SK-N-SH treated with all-trans-retinoic acid at 6 μM for 48 hours (cell line): ENCODE measurements around the gene CHST2.

Experiments used
- ATAC-seq: fragments of 200-7000 bp; cut with Tn5 transposase; 3 replicates; pipeline ENCODE4 v1.9.1; 2020; ENCODE audit warnings: mild to moderate bottlenecking, moderate library complexity
- ARNTL ChIP-seq: fragments of 450-650 bp; formaldehyde crosslinking; IDR thresholded peaks from 2 replicates; pipeline ENCODE4 v1.5.0; 2020; ENCODE audit warnings: low read depth, mild to moderate bottlenecking, moderate library complexity, borderline replicate concordance
- BACH2 ChIP-seq: fragments of 250-450 bp; sonication (Bioruptor Pico); IDR thresholded peaks from 2 replicates; pipeline ENCODE4 v1.9.0; 2021; ENCODE audit warnings: mild to moderate bottlenecking, borderline replicate concordance
- CREB5 ChIP-seq: fragments of 250-450 bp; sonication (Bioruptor Pico); IDR thresholded peaks from 2 replicates; pipeline ENCODE4 v1.5.1; 2020; ENCODE audit warnings: low read depth, mild to moderate bottlenecking, moderate library complexity
- CSDC2 ChIP-seq: fragments of 250-450 bp; sonication (Bioruptor Pico); IDR thresholded peaks from 2 replicates; pipeline ENCODE4 v1.5.0; 2020; ENCODE audit warnings: mild to moderate bottlenecking, moderate library complexity
- CSRNP3 ChIP-seq: fragments of 250-450 bp; sonication (Bioruptor Pico); IDR thresholded peaks from 2 replicates; pipeline ENCODE4 v1.5.1; 2021; ENCODE audit warnings: mild to moderate bottlenecking, moderate library complexity
- ESRRG ChIP-seq: fragments of 250-450 bp; sonication (Bioruptor Pico); IDR thresholded peaks from 2 replicates; pipeline ENCODE4 v1.6.1; 2021; ENCODE audit warnings: mild to moderate bottlenecking
- GLIS3 ChIP-seq: fragments of 250-450 bp; sonication (Bioruptor Pico); IDR thresholded peaks from 2 replicates; pipeline ENCODE4 v1.5.0; 2020; ENCODE audit warnings: mild to moderate bottlenecking, moderate library complexity
- OSR1 ChIP-seq: fragments of 250-450 bp; sonication (Bioruptor Pico); IDR thresholded peaks from 2 replicates; pipeline ENCODE4 v1.8.0; 2022; ENCODE audit warnings: moderate library complexity, mild to moderate bottlenecking, inconsistent platforms
- PATZ1 ChIP-seq: fragments of 250-450 bp; sonication (Bioruptor Pico); IDR thresholded peaks from 2 replicates; pipeline ENCODE4 v1.8.0; 2020; ENCODE audit warnings: mild to moderate bottlenecking, moderate library complexity, borderline replicate concordance
- POU6F1 ChIP-seq: fragments of 250-450 bp; sonication (Bioruptor Pico); IDR thresholded peaks from 2 replicates; pipeline ENCODE4 v1.8.0; 2021; ENCODE audit warnings: low read depth, mild to moderate bottlenecking, moderate library complexity, borderline replicate concordance
- PPARA ChIP-seq: fragments of 250-450 bp; sonication (Bioruptor Pico); IDR thresholded peaks from 2 replicates; pipeline ENCODE4 v1.5.0; 2020; ENCODE audit warnings: mild to moderate bottlenecking, borderline replicate concordance
- SNAI2 ChIP-seq: fragments of 250-450 bp; sonication (Bioruptor Pico); IDR thresholded peaks from 2 replicates; pipeline ENCODE4 v1.5.0; 2020; ENCODE audit warnings: mild to moderate bottlenecking, moderate library complexity
- TCF4 ChIP-seq: fragments of 250-450 bp; sonication (Bioruptor Pico); IDR thresholded peaks from 2 replicates; pipeline ENCODE4 v1.8.0; 2021; ENCODE audit warnings: mild to moderate bottlenecking, moderate library complexity, borderline replicate concordance
- TSHZ2 ChIP-seq: fragments of 250-450 bp; sonication (Bioruptor Pico); IDR thresholded peaks from 2 replicates; pipeline ENCODE4 v1.5.0; 2020; ENCODE audit warnings: mild to moderate bottlenecking, moderate library complexity
- ZFP3 ChIP-seq: fragments of 250-450 bp; sonication (Bioruptor Pico); IDR thresholded peaks from 2 replicates; pipeline ENCODE4 v1.5.0; 2020; ENCODE audit warnings: mild to moderate bottlenecking, moderate library complexity
- ZFP30 ChIP-seq: fragments of 450-650 bp; formaldehyde crosslinking; IDR thresholded peaks from 2 replicates; pipeline ENCODE4 v1.5.0; 2022; ENCODE audit warnings: mild to moderate bottlenecking, moderate library complexity
- ZNF565 ChIP-seq: fragments of 450-650 bp; formaldehyde crosslinking; conservative IDR thresholded peaks from 2 replicates; pipeline ENCODE4 v1.5.0; 2020; ENCODE audit warnings: low read depth, mild to moderate bottlenecking, moderate library complexity
- ZNF70 ChIP-seq: fragments of 450-650 bp; formaldehyde crosslinking; IDR thresholded peaks from 2 replicates; pipeline ENCODE4 v1.5.0; 2020; ENCODE audit warnings: mild to moderate bottlenecking, moderate library complexity
- ZNF8 ChIP-seq: fragments of 450-650 bp; formaldehyde crosslinking; IDR thresholded peaks from 2 replicates; pipeline ENCODE4 v1.5.0; 2020; ENCODE audit warnings: mild to moderate bottlenecking, moderate library complexity

CHST2 gene

GRCh38 chr3:143095813-143096212, 23.8 kb upstream of the CHST2 start:
- TF ChIP-seq ESRRG (CRISPR knock-in tag) = no peak
- TF ChIP-seq BACH2 (CRISPR knock-in tag) = no peak
- no peak for TF ChIP-seq ZFP3 (CRISPR knock-in tag)
- no peak for TF ChIP-seq OSR1 (CRISPR knock-in tag)
- TF ChIP-seq PATZ1 (CRISPR knock-in tag) = no peak
- no peak for TF ChIP-seq CREB5
- TF ChIP-seq ZNF8 (CRISPR knock-in tag) = no peak
- TF ChIP-seq SNAI2 = no peak
- ATAC-seq = no peak

- ATAC-seq = no peak
- no peak for TF ChIP-seq POU6F1 (CRISPR knock-in tag)
- no peak for TF ChIP-seq ESRRG (CRISPR knock-in tag)
- TF ChIP-seq ZFP30 = no peak
- TF ChIP-seq PATZ1 (CRISPR knock-in tag) = no peak
These were observed 21.4 kb upstream of the CHST2 start for GRCh38 chr3:143098032-143098764.

GRCh38 chr3:143099210-143099609, 20.4 kb upstream of the CHST2 start:
- no peak for TF ChIP-seq ZNF565
- TF ChIP-seq TSHZ2 (CRISPR knock-in tag) = no peak
- TF ChIP-seq ZNF70 (CRISPR knock-in tag) = no peak
- no peak for TF ChIP-seq BACH2 (CRISPR knock-in tag)
- no peak for TF ChIP-seq ESRRG (CRISPR knock-in tag)
- ATAC-seq = no peak

- no peak for ATAC-seq
- TF ChIP-seq TCF4 (CRISPR knock-in tag) (no peak), POU6F1 (CRISPR knock-in tag) (no peak), OSR1 (CRISPR knock-in tag) (no peak), ZFP30 (no peak), SNAI2 (no peak), ARNTL (CRISPR knock-in tag) (no peak), CSDC2 (CRISPR knock-in tag) (no peak), ZFP3 (CRISPR knock-in tag) (no peak), CSRNP3 (CRISPR knock-in tag) (no peak), ESRRG (CRISPR knock-in tag) (no peak), GLIS3 (CRISPR knock-in tag) (no peak), TSHZ2 (CRISPR knock-in tag) (no peak), PPARA (CRISPR knock-in tag) (no peak)
These were observed 19.9 kb upstream of the CHST2 start for GRCh38 chr3:143099690-143100089.
